Right cardiac atrium (tissue), 5 donors: Measurements from ENCODE around the gene NUDCD3. TPM values are rescaled to one million over a fixed set of nuclear protein-coding genes. Genes with fewer than 3 reads are reported as not detected.

Experiments
- ATAC-seq, 2 donors: fragments of 200-7000 bp; cut with Tn5 transposase; one replicate each; pipeline versions ENCODE4 v1.8.0 to v1.9.1; 2020; ENCODE audit warnings: moderate library complexity in 2 of 2, mild to moderate bottlenecking in 1 of 2
- DNase-seq, 3 donors: peaks; one replicate each; pipeline ENCODE4 v3.0.0-alpha.2; 2020
- H3K27ac ChIP-seq: one replicate; pipeline ENCODE4 v1.5.1; 2013; ENCODE audit warnings: mild to moderate bottlenecking, low read length, control low read depth, moderate library complexity
- H3K27me3 ChIP-seq: one replicate; pipeline ENCODE4 v1.6.1; 2013; ENCODE audit not compliant: control insufficient read depth, insufficient read depth
- H3K4me1 ChIP-seq: one replicate; pipeline ENCODE4 v1.6.1; 2013; ENCODE audit warnings: low read length; ENCODE audit not compliant: control insufficient read depth, insufficient read depth
- H3K4me3 ChIP-seq: one replicate; pipeline ENCODE4 v1.5.1; 2013; ENCODE audit warnings: low read length, control low read depth
- H3K9me3 ChIP-seq: one replicate; pipeline ENCODE4 v1.6.1; 2013; ENCODE audit warnings: low read length; ENCODE audit not compliant: control insufficient read depth
- WGBS: extraction: QIAGEN DNeasy Blood & Tissue Kit; methylation state at CpG from one replicate; pipeline ENCODE4 v1.1.7; 2013; 5-methylcytosine and 5-hydroxymethylcytosine counted together
- intact Hi-C, 4 donors: fragments of 100-400 bp; cut with DNase I; formaldehyde crosslinking; loops; one replicate each; pipeline versions ENCODE4 v1.11.0 to v1.14.0; 2022 to 2023
- polyA plus RNA-seq: library from polyadenylated mRNA; stranded (reverse); fragments of 200-250 nt; gene quantifications from one replicate; pipeline ENCODE4 v1.2.3, GENCODE V29; 2013
- total RNA-seq, 4 donors: library from RNA; stranded (reverse); fragmentation: NEBNext Ultra II Directional; extraction: Animal tissue kit (Norgen Biotek cat#: 25700); gene quantifications; one replicate each; pipeline ENCODE4 v1.2.1, GENCODE V29; 2021
- donor health status: healthy with polysubstance abuse.
- donor health status: DM: no; HTN: yes; CAD: no.
- donor health status: DM: no; HTN: no; CAD: no.
- donor health status: DM: no; HTN: yes; CAD: no; lungs with severe emphysema.
- donor health status: DM: yes; HTN: yes; CAD: no.

Gene NUDCD3
- total and polyA plus RNA-seq, 5 donors, result 29.0 to 108 (median 100) TPM

DNA sequence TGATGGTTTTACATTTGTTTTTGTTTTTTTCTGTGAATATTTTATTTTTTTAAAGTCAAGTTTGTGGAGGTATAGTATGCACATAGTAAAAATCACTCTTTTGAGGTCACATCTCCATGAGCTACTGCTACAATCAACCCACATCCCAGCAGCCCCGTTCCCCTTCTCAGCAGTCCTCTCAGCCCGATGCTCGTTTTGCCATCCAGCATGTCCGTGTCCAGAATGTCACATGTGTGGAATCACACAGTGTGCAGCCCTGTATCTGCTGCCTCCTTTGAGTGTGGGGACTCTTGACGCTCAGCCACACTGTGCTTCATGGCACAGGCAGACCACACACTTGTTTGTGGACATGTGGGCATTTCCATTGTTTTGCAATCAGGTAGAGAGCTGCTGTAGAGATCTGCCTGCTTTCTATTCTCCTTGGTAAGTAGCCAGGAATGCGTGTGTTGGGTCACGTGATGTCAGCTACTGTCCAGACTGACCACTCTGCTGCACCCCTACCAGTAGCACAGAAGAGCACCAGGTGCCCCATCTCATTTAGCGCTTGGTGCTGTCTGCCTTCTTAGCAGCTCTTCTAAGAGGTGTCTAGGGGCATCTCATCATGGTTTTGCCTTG is 93.4 kb downstream of the NUDCD3 start:
- WGBS, result 68% methylated on average over 8 of the region's 8 CpGs
- no peak for ATAC-seq
- Histone ChIP-seq H3K4me3 (no peak overlapping the region), H3K9me3 (no peaks in the 10 kb centered on the region), H3K27ac (no peak overlapping the region), H3K27me3 (no peaks in the 10 kb centered on the region), H3K4me1 (peaks cover 8% of the 10 kb centered on the region)
- intact Hi-C loops, result no loop called here
- DNase-seq, result no peak

DNA sequence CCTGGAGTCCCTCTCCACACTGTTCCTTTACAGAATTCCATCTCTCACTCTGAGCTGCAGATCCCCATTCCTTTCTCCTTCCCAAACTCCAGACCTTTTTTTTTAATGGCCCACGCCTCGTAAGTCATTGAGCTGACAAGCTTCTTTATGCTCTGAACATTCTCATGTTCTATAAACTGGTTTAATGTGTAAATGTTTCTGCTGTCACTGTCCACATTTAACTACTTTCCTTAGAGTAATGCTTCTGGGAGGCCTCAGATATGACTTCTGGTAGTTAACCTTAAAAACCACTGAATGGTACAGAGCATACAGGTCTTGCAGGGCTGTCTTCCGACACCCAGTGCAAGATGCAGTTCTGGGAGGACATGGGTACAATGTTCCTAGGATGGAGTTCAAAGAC is 94.0 kb downstream of the NUDCD3 start:
- WGBS, result 93% methylated on average over 3 of the region's 3 CpGs
- Histone ChIP-seq H3K4me1 (peaks cover 8% of the 10 kb centered on the region), H3K27ac (no peak overlapping the region), H3K27me3 (no peaks in the 10 kb centered on the region), H3K9me3 (no peaks in the 10 kb centered on the region), H3K4me3 (no peak overlapping the region)
- no peak for DNase-seq
- no peak for ATAC-seq
- intact Hi-C loops, result no loop called here

DNA sequence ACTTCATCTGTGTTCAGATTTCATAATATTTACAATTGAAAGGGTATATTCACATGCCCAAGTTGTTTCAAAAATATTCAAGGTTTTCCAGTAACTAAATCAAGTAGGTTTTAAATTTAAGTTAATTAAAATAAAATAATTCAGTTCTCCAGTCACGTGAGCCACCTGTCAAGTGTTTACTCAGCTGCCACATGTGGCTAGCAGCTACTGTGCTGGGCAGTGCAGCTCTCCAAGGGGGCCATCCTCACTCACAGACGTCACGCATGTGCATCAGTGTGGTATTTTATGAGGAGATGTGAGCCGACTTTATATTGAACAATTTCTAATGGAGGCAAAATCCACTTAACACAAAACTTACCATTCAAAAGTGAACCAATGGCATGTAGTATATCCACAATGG is 95.4 kb downstream of the NUDCD3 start:
- 90% methylated on average over 4 of the region's 4 CpGs for WGBS
- H3K27ac ChIP-seq, result no peak overlapping the region
- DNase-seq (no peak), ATAC-seq (no peak)
- H3K4me1 ChIP-seq, result peaks cover 8% of the 10 kb centered on the region
- no peaks in the 10 kb centered on the region for H3K27me3 ChIP-seq
- intact Hi-C loops, result no loop called here
- H3K4me3 ChIP-seq, result no peak overlapping the region
- no peaks in the 10 kb centered on the region for H3K9me3 ChIP-seq

DNA sequence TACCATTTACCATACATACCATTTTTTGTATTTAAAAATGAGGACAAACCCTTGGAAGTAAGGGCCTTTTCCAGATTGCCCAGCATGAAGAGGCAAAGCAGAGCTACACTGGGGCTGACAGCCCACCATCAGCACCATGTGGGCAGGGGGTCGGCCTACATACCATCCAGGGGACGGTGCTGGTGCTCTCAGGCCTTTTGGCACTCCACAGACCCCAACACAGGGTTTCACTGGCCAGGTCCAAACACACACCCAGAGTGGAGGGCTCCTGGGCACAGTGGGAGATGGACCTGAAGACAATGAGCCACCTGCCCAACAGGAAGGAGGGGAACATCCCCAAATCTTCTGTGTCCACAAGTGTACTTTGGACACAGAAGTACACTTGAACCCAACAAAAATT is 95.8 kb downstream of the NUDCD3 start:
- Histone ChIP-seq H3K9me3 (no peaks in the 10 kb centered on the region), H3K4me1 (peaks cover 8% of the 10 kb centered on the region), H3K4me3 (no peak overlapping the region), H3K27ac (no peak overlapping the region), H3K27me3 (no peaks in the 10 kb centered on the region)
- intact Hi-C loops, result no loop called here
- 96% methylated on average over 2 of the region's 2 CpGs for WGBS
- no peak for ATAC-seq
- DNase-seq, result no peak

DNA sequence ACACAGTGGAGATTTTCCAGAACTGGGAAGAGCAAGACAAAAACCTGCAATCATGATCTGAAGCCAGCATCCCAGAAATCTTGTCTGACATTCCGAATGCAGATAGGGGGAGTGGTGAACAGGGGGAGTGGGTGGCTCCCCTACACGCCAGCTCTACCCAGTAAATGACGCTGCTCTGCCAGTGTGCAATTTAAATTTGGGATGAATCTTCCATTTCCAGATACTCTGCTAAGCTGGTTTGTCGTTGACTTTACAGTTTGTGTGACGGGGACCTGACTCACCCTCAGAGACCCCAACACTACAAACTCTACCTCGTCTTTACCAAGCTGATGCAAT is 96.4 kb downstream of the NUDCD3 start:
- Histone ChIP-seq H3K4me1 (peaks cover 8% of the 10 kb centered on the region), H3K4me3 (no peak overlapping the region), H3K9me3 (no peaks in the 10 kb centered on the region), H3K27ac (no peak overlapping the region), H3K27me3 (no peaks in the 10 kb centered on the region)
- no peak for DNase-seq
- ATAC-seq, result no peak
- intact Hi-C loops, result no loop called here
- WGBS, result 93% methylated on average over 6 of the region's 6 CpGs

DNA sequence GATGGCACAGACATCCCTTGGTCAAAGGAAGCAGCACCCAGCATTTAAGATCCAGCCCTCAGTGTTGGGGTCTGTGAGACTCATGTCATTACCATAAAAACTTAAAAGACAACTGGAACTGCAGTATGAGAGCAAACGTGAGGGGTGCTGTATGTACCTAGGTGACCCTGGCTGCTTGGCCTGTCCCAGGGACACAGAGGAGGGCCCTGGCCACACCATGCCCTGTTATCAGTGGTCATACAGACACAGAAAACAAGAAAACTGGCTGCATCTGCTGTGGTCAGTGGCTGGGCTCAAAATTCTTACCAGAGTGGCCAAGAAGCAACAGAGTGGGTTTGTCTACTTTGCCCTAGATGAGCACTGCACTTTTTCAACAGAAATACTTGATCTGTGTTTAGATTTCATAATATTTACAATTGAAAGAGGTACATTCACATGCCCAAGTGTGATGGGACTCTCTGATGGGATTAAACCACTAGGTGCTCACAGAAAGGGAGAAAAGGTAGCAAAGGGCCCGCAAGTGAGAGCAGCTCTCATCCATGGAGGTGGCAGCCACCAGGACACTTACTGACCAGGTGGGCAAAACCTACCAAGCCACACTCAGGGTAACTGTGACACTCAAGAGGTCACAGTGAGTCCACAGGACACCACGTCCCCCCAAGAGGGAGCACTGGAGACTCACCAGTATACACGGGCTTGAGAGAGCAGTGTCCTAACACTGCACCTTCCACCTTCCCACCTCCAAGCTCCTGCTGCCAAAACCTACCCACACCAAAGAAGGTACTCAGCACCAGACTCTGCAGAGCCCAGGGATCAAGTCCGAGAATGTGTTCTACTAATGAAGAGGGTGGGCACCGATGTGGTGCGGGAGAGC is 97.0 kb downstream of the NUDCD3 start:
- H3K27ac ChIP-seq, result no peak overlapping the region
- no peak for ATAC-seq
- no peaks in the 10 kb centered on the region for H3K9me3 ChIP-seq
- H3K4me1 ChIP-seq, result peaks cover 5% of the 10 kb centered on the region
- no peaks in the 10 kb centered on the region for H3K27me3 ChIP-seq
- DNase-seq, result no peak
- intact Hi-C loops, result no loop called here
- 96% methylated on average over 7 of the region's 7 CpGs for WGBS
- no peak overlapping the region for H3K4me3 ChIP-seq

DNA sequence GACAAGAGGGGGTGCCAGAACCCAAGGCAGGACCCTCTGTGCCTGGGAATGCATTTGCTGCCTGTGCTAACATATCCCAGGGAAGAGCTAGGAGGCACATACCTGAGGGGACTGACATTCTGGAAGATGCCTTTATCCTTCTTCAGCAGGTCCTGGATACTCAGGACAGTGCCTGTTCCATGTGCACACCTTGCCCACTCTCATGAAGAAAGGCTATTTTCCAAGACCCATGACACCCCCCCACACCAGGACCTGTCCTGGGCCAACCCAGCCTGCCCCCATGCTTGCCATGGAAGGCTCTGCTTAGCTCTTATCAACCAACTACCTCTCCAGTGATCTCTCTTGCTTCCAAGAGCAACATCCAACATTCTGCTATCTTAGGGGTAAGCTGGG is 97.8 kb downstream of the NUDCD3 start:
- Histone ChIP-seq H3K27ac (no peak overlapping the region), H3K4me1 (no peaks in the 10 kb centered on the region), H3K9me3 (no peaks in the 10 kb centered on the region), H3K27me3 (no peaks in the 10 kb centered on the region), H3K4me3 (no peak overlapping the region)
- no peak for ATAC-seq
- intact Hi-C loops, result no loop called here
- DNase-seq, result no peak

DNA sequence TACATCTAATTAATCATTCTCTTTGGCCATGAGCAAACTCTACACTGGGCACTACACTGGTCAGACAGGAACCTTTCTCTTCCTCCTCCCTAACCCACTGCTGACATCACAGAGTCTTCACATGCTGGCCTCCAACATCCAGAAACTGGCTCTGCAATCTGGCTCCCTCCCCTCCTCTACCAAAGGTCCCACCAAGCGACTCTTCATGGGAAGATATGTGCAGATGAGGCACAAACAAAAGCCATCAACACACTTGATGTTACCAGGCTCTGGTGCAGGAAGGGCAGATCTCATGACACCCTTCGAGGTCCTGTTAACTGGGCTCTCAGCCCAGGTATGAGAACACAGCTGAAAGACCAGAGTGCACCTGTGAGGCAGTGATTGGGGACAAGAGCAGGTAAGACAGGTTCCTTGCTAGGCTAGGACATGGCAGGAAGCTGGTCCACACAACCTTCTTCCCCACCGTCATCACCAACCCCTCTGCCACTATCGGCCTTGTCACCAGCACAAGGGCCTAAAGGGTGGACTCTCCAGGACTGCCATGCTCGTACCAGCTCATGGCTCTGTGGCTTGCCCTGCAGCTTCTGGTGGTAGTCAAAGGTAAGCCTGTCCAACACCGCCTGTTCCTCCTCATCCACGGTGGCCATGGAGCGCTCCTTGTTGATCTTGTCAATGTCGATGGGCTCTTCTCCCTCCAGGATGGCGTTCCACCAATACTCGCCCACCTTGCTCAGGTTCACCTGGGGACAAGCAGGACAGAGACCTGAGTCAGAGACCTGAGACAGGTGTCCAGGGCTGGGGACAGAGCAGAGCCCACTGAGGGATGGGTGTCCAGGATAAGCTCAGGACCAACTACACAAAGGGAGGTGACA is 98.5 kb downstream of the NUDCD3 start:
- DNase-seq, result no peak
- Histone ChIP-seq H3K4me1 (no peaks in the 10 kb centered on the region), H3K27ac (no peak overlapping the region), H3K27me3 (no peaks in the 10 kb centered on the region), H3K4me3 (no peak overlapping the region), H3K9me3 (no peaks in the 10 kb centered on the region)
- ATAC-seq, result no peak
- intact Hi-C loops, result no loop called here
- 97% methylated on average over 11 of the region's 11 CpGs for WGBS

DNA sequence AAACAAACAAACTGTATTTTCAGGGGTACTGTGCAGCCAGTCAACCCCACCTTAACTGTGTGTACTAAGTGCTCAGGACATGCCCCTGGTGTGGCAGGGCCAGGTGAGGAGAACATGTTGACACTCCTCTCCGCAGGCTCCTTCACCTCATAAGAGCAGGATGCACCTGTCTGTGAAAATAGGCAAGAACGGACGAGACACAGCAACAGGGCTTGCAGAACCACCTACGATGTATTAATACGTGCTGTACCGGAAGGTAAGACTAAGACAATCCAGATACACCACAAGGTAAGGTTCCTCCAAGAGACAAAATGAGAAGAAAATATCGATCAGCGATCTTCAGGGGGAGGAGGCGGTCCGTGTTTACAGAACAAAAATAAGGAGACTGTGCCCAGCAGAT is 99.3 kb downstream of the NUDCD3 start:
- Histone ChIP-seq H3K4me3 (no peak overlapping the region), H3K27me3 (no peaks in the 10 kb centered on the region), H3K4me1 (no peaks in the 10 kb centered on the region), H3K9me3 (no peaks in the 10 kb centered on the region), H3K27ac (no peak overlapping the region)
- ATAC-seq, result no peak
- intact Hi-C loops, result no loop called here
- 91% methylated on average over 10 of the region's 10 CpGs for WGBS
- DNase-seq, result no peak

DNA sequence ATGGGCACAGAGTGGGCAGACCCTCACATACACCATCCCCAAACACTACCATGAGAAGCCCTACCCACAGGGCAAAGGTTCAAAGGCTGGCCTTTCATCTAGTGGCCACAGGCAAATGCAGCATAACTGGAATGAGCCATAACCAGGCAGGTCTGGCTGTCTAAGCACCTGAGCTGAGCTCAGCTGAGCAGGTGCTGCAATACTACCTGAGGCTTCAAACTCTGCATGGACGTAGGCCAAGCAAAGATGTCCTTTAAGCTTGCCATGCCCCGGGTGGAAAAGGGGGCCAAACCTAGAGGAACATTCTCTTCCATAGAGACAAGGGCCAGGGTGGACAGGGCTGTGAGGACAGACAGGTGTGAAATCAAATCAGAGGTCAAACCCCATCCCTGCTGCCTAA is 99.8 kb downstream of the NUDCD3 start:
- WGBS, result 94% methylated on average over 2 of the region's 2 CpGs
- intact Hi-C loops, result no loop called here

More for the DNA sequence above, 99.8 kb downstream of the NUDCD3 start:
- Histone ChIP-seq H3K4me3 (no peak overlapping the region), H3K27me3 (no peaks in the 10 kb centered on the region), H3K4me1 (peaks cover under 1% of the 10 kb centered on the region), H3K9me3 (no peaks in the 10 kb centered on the region), H3K27ac (no peak overlapping the region)
- DNase-seq, result no peak
- no peak for ATAC-seq
